ENCODE results near the gene NUTF2.

NUTF2 gene

DNA sequence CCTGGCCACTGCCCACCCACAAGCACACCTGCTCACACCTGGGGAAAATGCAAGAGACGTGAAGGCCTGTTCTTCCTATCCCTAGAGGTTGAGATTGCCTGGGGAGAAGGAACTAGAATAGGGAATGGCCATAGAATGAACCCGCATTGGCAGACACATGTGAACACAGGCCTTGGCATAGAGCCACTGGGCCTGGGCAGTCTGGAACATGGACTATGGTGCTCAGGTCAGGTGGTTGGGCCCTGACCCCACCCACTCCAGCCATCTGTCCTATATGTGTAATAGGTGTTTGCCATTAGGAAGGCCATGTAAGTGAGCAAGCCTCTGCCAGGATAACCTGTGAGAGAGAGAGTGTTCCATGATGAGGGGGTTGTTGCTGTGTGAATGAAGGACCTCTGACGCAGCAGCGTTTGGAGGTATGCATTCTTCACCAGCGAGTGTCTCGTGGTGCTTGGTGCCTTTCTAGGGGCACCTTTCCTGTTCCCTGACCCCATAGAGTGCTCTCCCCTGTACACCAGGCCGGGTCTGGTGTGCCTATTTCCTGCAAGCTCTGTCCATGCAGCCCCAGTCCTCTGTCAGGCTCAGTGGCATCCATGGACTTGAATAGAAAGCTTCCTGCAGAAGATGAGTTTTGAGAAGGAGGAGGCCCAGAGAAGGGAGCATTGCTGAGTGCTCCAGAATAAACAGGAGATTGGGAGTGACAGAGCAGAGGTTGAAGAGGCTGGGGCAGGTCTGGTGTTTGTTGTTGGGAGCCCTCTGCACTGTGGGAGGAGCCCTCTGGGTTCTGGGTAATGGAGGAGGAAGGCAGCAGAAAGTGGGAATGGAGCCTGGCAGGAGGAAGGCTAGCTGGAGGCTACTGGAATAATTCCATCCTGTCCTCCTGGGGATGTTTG is 69.3 kb downstream of the NUTF2 start:
- no peaks in the 10 kb centered on the region for H3K9me3 ChIP-seq (ENCODE audit: insufficient read depth, low read depth, low read length)
- peaks cover 13% of the 10 kb centered on the region for H3K4me1 ChIP-seq (ENCODE audit: insufficient read depth, low read length)
- no peak overlapping the region for H3K4me3 ChIP-seq (ENCODE audit: low read length)
- H3K27me3 ChIP-seq (ENCODE audit: insufficient read depth, low read length) = no peaks in the 10 kb centered on the region
- H3K27ac ChIP-seq (ENCODE audit: low read length) = no peak overlapping the region
- H3K36me3 ChIP-seq (ENCODE audit: insufficient read depth, low read depth, low read length) = peaks cover 9% of the 10 kb centered on the region; the same call in 1 of the 2 replicates
- H3K9ac ChIP-seq (ENCODE audit: low read depth, low read length) = no peak overlapping the region

DNA sequence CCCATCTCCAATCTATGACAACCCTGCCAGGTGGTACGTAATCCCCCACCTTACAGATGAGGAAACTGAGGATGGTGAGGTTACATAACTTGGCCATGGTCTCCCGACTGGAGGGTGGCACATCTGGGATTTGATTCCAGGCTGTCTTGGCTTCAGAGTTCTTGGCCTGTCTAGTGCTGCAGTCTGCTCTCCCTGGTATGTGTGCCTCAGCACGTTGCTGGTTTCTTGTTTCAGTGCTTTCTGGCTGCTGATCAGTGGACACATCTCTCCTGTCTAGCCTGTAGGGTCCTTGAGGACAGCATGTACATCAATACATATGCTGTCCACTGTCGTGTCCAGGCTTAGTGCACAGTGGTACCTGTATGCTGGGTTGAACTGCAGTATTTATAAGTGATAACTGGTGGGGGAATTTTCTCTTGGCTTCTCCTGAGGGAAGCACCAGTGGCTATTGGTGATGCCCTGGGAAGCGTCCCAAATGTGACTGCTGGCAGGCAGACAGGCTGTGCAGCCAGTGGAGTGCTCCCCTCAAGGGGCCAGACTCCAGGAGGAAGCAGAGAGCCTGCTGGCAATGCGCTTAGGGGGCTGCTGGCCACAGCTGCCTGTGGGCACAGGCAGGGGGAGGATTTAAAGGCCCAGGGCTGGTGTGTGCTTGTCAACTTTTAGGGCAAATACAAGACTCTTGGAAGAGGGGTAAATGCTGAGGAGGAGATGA is 70.6 kb downstream of the NUTF2 start:
- no peaks in the 10 kb centered on the region for H3K9me3 ChIP-seq (ENCODE audit: insufficient read depth, low read depth, low read length)
- H3K36me3 ChIP-seq (ENCODE audit: insufficient read depth, low read depth, low read length) = peaks cover 6% of the 10 kb centered on the region; the same call in 1 of the 2 replicates
- no peak overlapping the region for H3K27ac ChIP-seq (ENCODE audit: low read length)

DNA sequence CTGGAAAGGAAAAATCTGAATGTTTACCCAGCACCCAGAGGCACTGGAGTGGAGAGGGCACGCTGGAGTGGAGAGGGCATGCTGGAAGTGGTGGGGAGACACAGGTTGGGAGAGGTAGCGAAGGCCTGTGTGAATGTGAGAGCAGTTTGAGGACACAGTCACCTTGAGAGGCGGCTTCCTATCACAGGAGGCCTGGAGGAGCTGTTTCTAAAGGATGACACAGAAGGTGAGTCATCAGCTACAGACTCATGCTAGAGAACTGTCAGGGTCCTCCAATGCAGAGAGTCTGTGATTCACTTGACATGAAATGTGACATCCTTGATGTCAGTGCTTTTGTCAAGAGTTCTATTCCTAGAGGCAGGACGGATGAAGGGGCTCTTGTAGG is 71.1 kb downstream of the NUTF2 start:
- H3K4me1 ChIP-seq (ENCODE audit: insufficient read depth, low read length) = peaks cover 13% of the 10 kb centered on the region
- no peak overlapping the region for H3K27ac ChIP-seq (ENCODE audit: low read length)
- no peak overlapping the region for H3K9ac ChIP-seq (ENCODE audit: low read depth, low read length)
- no peak overlapping the region for H3K4me3 ChIP-seq (ENCODE audit: low read length)
- peaks cover 6% of the 10 kb centered on the region; the same call in 1 of the 2 replicates for H3K36me3 ChIP-seq (ENCODE audit: insufficient read depth, low read depth, low read length)
- H3K9me3 ChIP-seq (ENCODE audit: insufficient read depth, low read depth, low read length) = no peaks in the 10 kb centered on the region
- H3K27me3 ChIP-seq (ENCODE audit: insufficient read depth, low read length) = no peaks in the 10 kb centered on the region

More for the DNA sequence above, 70.6 kb downstream of the NUTF2 start:
- Histone ChIP-seq H3K4me3 (ENCODE audit: low read length) (no peak overlapping the region), H3K27me3 (ENCODE audit: insufficient read depth, low read length) (no peaks in the 10 kb centered on the region), H3K4me1 (ENCODE audit: insufficient read depth, low read length) (peaks cover 13% of the 10 kb centered on the region), H3K9ac (ENCODE audit: low read depth, low read length) (no peak overlapping the region)

DNA sequence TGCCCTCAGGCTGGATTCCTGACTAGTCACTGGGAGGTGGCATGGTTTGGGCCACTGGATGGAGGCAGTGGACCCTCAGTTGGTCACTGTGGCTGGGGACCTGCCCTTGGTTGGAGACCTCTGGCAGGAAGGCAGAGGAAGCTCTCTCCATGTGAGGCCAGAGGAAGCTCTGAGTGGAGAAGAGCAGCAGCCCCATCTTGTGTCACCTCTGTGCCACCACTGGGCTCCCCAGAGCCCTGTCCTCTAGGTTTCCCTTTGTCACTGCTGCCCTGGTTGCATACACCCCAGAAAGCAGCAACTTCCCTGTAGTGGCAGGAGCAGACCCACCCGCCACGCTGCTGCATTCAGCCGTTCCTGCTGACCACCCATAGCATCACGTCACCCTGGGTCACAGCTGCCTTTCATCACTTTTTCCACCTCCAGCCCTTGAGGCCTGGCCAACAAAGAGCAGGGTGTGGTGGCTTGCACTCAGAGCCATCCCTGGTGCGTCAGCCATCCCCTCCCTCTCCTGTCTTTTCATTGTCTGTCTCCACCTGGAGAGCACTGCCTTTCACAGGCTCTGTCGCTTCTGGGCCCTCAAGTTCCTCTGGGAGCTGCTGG is 73.0 kb downstream of the NUTF2 start:
- peaks cover 6% of the 10 kb centered on the region; the same call in 1 of the 2 replicates for H3K36me3 ChIP-seq (ENCODE audit: insufficient read depth, low read depth, low read length)
- no peak overlapping the region for H3K4me3 ChIP-seq (ENCODE audit: low read length)
- no peak overlapping the region for H3K27ac ChIP-seq (ENCODE audit: low read length)
- peaks cover 12% of the 10 kb centered on the region for H3K4me1 ChIP-seq (ENCODE audit: insufficient read depth, low read length)
- H3K9ac ChIP-seq (ENCODE audit: low read depth, low read length) = no peak overlapping the region
- H3K27me3 ChIP-seq (ENCODE audit: insufficient read depth, low read length) = no peaks in the 10 kb centered on the region
- H3K9me3 ChIP-seq (ENCODE audit: insufficient read depth, low read depth, low read length) = no peaks in the 10 kb centered on the region
